WTC11 (cell line): ENCODE measurements around the gene SHANK3. TPM values are rescaled to one million over a fixed set of nuclear protein-coding genes. Genes with fewer than 3 reads are reported as not detected.

Source experiments
- ATAC-seq: fragments of 200-7000 bp; cut with Tn5 transposase; 2 replicates; pipeline ENCODE4 v1.10.0; 2021; ENCODE audit warnings: mild to moderate bottlenecking, moderate library complexity
- CTCF ChIA-PET: fragments of 300-600 bp; sonication (Branson Sonifier 250); formaldehyde crosslinking; loops from one replicate; lab custom pipeline; 2021; ENCODE audit warnings: antibody characterized with exemption; lab: Charles Lee
- POLR2A ChIA-PET: fragments of 350-600 bp; sonication (Branson Sonifier 250); formaldehyde crosslinking; loops from one replicate; lab custom pipeline; 2021; ENCODE audit warnings: antibody characterized with exemption; lab: Charles Lee
- DNase-seq: peaks from one replicate; pipeline ENCODE4 v3.0.0; 2021; ENCODE audit warnings: low spot score
- H3K27ac Mint-ChIP-seq: 2 replicates; pipeline ENCODE4 v1.8.0; 2021; ENCODE audit warnings: mixed read lengths
- H3K27me3 Mint-ChIP-seq: 2 replicates; pipeline ENCODE4 v1.8.0; 2021; ENCODE audit warnings: low read depth, mild to moderate bottlenecking, moderate library complexity, mixed read lengths
- H3K36me3 Mint-ChIP-seq: 2 replicates; pipeline ENCODE4 v1.8.0; 2021; ENCODE audit warnings: mixed read lengths
- H3K4me1 Mint-ChIP-seq: 2 replicates; pipeline ENCODE4 v1.8.0; 2022; ENCODE audit warnings: mixed read lengths
- H3K4me3 Mint-ChIP-seq: 2 replicates; pipeline ENCODE4 v1.8.0; 2021; ENCODE audit warnings: mild to moderate bottlenecking, moderate library complexity, mixed read lengths
- H3K9me3 Mint-ChIP-seq: 2 replicates; pipeline ENCODE4 v1.8.0; 2021; ENCODE audit warnings: mixed read lengths
- ATF2 ChIP-seq: sonication (generic); formaldehyde crosslinking; IDR thresholded peaks from 2 replicates; pipeline ENCODE4 v1.8.1; 2022; ENCODE audit warnings: low read depth, missing genetic modification reagents, borderline replicate concordance
- ATF6 ChIP-seq: sonication (generic); formaldehyde crosslinking; IDR thresholded peaks from 2 replicates; pipeline ENCODE4 v1.8.1; 2023; ENCODE audit warnings: mild to moderate bottlenecking, missing genetic modification reagents
- CBFB ChIP-seq: sonication (generic); formaldehyde crosslinking; IDR thresholded peaks from 2 replicates; pipeline ENCODE4 v1.8.1; 2022; ENCODE audit warnings: mild to moderate bottlenecking, low read depth, missing genetic modification reagents
- CDX4 ChIP-seq: fragments of 250-450 bp; sonication (Bioruptor Pico); IDR thresholded peaks from 2 replicates; pipeline ENCODE4 v1.9.0; 2021; ENCODE audit warnings: moderate library complexity, mild to moderate bottlenecking, inconsistent platforms, borderline replicate concordance
- ELF4 ChIP-seq: sonication (generic); formaldehyde crosslinking; IDR thresholded peaks from 2 replicates; pipeline ENCODE4 v1.8.1; 2022; ENCODE audit warnings: low read depth, mild to moderate bottlenecking, moderate library complexity, missing genetic modification reagents
- FOXJ3 ChIP-seq: sonication (generic); formaldehyde crosslinking; IDR thresholded peaks from 2 replicates; pipeline ENCODE4 v1.9.0; 2021; ENCODE audit warnings: missing genetic modification reagents, mild to moderate bottlenecking, borderline replicate concordance
- FOXK1 ChIP-seq: sonication (generic); formaldehyde crosslinking; IDR thresholded peaks from 2 replicates; pipeline ENCODE4 v1.8.0; 2022; ENCODE audit warnings: mild to moderate bottlenecking, moderate library complexity, missing genetic modification reagents
- IRF2 ChIP-seq: sonication (generic); formaldehyde crosslinking; IDR thresholded peaks from 2 replicates; pipeline ENCODE4 v1.8.0; 2022; ENCODE audit warnings: low read depth, missing genetic modification reagents, borderline replicate concordance
- MXD4 ChIP-seq: fragments of 250-450 bp; sonication (Bioruptor Pico); IDR thresholded peaks from 2 replicates; pipeline ENCODE4 v1.8.0; 2021; ENCODE audit warnings: mild to moderate bottlenecking, moderate library complexity, borderline replicate concordance
- NFATC4 ChIP-seq: fragments of 250-450 bp; sonication (Bioruptor Pico); IDR thresholded peaks from 2 replicates; pipeline ENCODE4 v1.9.0; 2021; ENCODE audit warnings: mild to moderate bottlenecking
- NFYB ChIP-seq: sonication (generic); formaldehyde crosslinking; conservative IDR thresholded peaks from 2 replicates; pipeline ENCODE4 v1.8.0; 2022; ENCODE audit warnings: low read depth, missing genetic modification reagents
- OVOL2 ChIP-seq: fragments of 250-450 bp; sonication (Bioruptor Pico); IDR thresholded peaks from 2 replicates; pipeline ENCODE4 v1.9.0; 2021; ENCODE audit warnings: mild to moderate bottlenecking, borderline replicate concordance
- SP1 ChIP-seq: sonication (generic); formaldehyde crosslinking; conservative IDR thresholded peaks from 2 replicates; pipeline ENCODE4 v1.8.1; 2022; ENCODE audit warnings: missing genetic modification reagents
- ZNF219 ChIP-seq: sonication (generic); formaldehyde crosslinking; IDR thresholded peaks from 2 replicates; pipeline ENCODE4 v1.8.0; 2023; ENCODE audit warnings: missing genetic modification reagents, mild to moderate bottlenecking, borderline replicate concordance
- ZNF317 ChIP-seq: sonication (generic); formaldehyde crosslinking; IDR thresholded peaks from 2 replicates; pipeline ENCODE4 v1.8.1; 2023; ENCODE audit warnings: low read depth, mild to moderate bottlenecking, moderate library complexity, missing genetic modification reagents, borderline replicate concordance
- ZNF416 ChIP-seq: fragments of 250-450 bp; sonication (Bioruptor Pico); IDR thresholded peaks from 2 replicates; pipeline ENCODE4 v1.9.0; 2021; ENCODE audit warnings: mild to moderate bottlenecking, inconsistent platforms
- ZNF423 ChIP-seq: fragments of 250-450 bp; sonication (Bioruptor Pico); IDR thresholded peaks from 2 replicates; pipeline ENCODE4 v2.1.2; 2022; ENCODE audit warnings: mild to moderate bottlenecking, moderate library complexity
- ZSCAN18 ChIP-seq: fragments of 250-450 bp; sonication (Bioruptor Pico); IDR thresholded peaks from 2 replicates; pipeline ENCODE4 v2.1.2; 2022; ENCODE audit warnings: mild to moderate bottlenecking, moderate library complexity
- total RNA-seq: library from RNA; stranded (reverse); gene quantifications from 3 replicates; pipeline ENCODE4 v1.2.3, GENCODE V29; 2021
- TF ChIP-seq, protein P1 (sequence below): sonication (generic); formaldehyde crosslinking; IDR thresholded peaks from 2 replicates; pipeline ENCODE4 v1.8.0; 2023; ENCODE audit warnings: missing genetic modification reagents
- TF ChIP-seq, protein P2 (sequence below): sonication (generic); formaldehyde crosslinking; IDR thresholded peaks from 2 replicates; pipeline ENCODE4 v1.8.1; 2023; ENCODE audit warnings: mild to moderate bottlenecking, missing genetic modification reagents, moderate library complexity
- TF ChIP-seq, protein P3 (sequence below): sonication (generic); formaldehyde crosslinking; IDR thresholded peaks from 2 replicates; pipeline ENCODE4 v1.8.0; 2022; ENCODE audit warnings: mild to moderate bottlenecking, missing genetic modification reagents

The SHANK3 gene
- total RNA-seq, 1 experiment from 2014 or later: 9.6 TPM

GRCh38 chr22:50656122-50657070, 16.2 kb upstream of the SHANK3 start:
- DNase-seq (no peak), ATAC-seq (no peak)
- no peak overlapping the region for H3K27ac Mint-ChIP-seq
- ChIA-PET POLR2A (no interaction called here), CTCF (interaction anchor here (1.4 to 1.5 kb wide), 2 partner anchors 15 to 118 kb away, joined by 4 to 5 read pairs; no protein-coding TSS in a partner anchor)
- H3K9me3 Mint-ChIP-seq: peaks cover 32% of the 10 kb centered on the region
- no peak overlapping the region for H3K4me3 Mint-ChIP-seq
- H3K27me3 Mint-ChIP-seq: peaks cover 90% of the 10 kb centered on the region
- TF ChIP-seq IRF2 (CRISPR knock-in tag) (no peak), CDX4 (CRISPR knock-in tag) (no peak), ELF4 (CRISPR knock-in tag) (no peak), ZNF219 (CRISPR knock-in tag) (no peak), FOXK1 (CRISPR knock-in tag) (no peak), FOXJ3 (CRISPR knock-in tag) (no peak), SP1 (no peak), ZNF416 (no peak)
- TF ChIP-seq, protein P1, sequence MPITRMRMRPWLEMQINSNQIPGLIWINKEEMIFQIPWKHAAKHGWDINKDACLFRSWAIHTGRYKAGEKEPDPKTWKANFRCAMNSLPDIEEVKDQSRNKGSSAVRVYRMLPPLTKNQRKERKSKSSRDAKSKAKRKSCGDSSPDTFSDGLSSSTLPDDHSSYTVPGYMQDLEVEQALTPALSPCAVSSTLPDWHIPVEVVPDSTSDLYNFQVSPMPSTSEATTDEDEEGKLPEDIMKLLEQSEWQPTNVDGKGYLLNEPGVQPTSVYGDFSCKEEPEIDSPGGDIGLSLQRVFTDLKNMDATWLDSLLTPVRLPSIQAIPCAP: no peak
- TF ChIP-seq, protein P2, sequence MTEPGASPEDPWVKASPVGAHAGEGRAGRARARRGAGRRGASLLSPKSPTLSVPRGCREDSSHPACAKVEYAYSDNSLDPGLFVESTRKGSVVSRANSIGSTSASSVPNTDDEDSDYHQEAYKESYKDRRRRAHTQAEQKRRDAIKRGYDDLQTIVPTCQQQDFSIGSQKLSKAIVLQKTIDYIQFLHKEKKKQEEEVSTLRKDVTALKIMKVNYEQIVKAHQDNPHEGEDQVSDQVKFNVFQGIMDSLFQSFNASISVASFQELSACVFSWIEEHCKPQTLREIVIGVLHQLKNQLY (CRISPR knock-in tag): no peak
- no peaks in the 10 kb centered on the region for H3K4me1 Mint-ChIP-seq
- H3K36me3 Mint-ChIP-seq: peaks cover 10% of the 10 kb centered on the region

DNA sequence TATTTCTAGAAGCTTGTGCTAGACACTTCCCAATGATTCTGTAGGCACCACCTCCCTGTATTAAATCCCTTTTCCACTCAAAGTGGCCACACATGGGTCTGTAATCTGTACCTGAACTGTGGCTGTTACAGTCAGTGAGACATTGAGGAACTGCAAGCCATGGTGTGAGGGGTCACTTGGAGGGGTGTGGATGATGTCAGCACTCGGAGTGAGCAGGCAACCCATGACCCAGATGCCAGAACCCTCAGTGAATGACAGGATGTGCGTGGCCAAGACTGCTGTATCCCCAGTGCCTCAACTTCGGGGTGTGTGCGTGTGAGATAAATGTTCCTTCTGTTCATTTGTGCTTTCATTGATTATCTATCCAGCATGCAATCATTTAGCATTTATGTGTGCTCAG, 14.7 kb upstream of the SHANK3 start:
- DNase-seq (no peak), ATAC-seq (no peak)
- peaks cover 85% of the 10 kb centered on the region for H3K27me3 Mint-ChIP-seq
- no peak overlapping the region for H3K4me3 Mint-ChIP-seq
- CTCF ChIA-PET: interaction anchor here (1.4 to 1.5 kb wide), 2 partner anchors 16 to 117 kb away, joined by 4 to 5 read pairs; no protein-coding TSS in a partner anchor
- no peaks in the 10 kb centered on the region for H3K4me1 Mint-ChIP-seq
- no peak overlapping the region for H3K27ac Mint-ChIP-seq
- H3K36me3 Mint-ChIP-seq: peaks cover 2% of the 10 kb centered on the region
- peaks cover 24% of the 10 kb centered on the region for H3K9me3 Mint-ChIP-seq
- POLR2A ChIA-PET: no interaction called here
- TF ChIP-seq CBFB (no peak), ZNF317 (no peak), ATF6 (no peak), NFYB (no peak), ATF2 (CRISPR knock-in tag) (no peak), FOXK1 (CRISPR knock-in tag) (no peak), ZNF423 (CRISPR knock-in tag) (no peak), MXD4 (CRISPR knock-in tag) (no peak), OVOL2 (no peak), ZSCAN18 (no peak), NFATC4 (CRISPR knock-in tag) (no peak)
- TF ChIP-seq, protein P3, sequence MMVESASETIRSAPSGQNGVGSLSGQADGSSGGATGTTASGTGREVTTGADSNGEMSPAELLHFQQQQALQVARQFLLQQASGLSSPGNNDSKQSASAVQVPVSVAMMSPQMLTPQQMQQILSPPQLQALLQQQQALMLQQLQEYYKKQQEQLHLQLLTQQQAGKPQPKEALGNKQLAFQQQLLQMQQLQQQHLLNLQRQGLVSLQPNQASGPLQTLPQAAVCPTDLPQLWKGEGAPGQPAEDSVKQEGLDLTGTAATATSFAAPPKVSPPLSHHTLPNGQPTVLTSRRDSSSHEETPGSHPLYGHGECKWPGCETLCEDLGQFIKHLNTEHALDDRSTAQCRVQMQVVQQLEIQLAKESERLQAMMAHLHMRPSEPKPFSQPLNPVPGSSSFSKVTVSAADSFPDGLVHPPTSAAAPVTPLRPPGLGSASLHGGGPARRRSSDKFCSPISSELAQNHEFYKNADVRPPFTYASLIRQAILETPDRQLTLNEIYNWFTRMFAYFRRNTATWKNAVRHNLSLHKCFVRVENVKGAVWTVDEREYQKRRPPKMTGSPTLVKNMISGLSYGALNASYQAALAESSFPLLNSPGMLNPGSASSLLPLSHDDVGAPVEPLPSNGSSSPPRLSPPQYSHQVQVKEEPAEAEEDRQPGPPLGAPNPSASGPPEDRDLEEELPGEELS (CRISPR knock-in tag): no peak
